22Rv1 (cell line): ENCODE data around the gene GABPB1.
"Not testable (repeated sequence)": the region's sequence is repeated elsewhere in the genome, so short reads cannot be mapped to it uniquely, and the experiment has no call there.

Experiments
- H3K27ac ChIP-seq: fragments of 450-650 bp; 2 replicates; pipeline ENCODE4 v1.5.1; 2017
- CTCF ChIP-seq: fragments of 450-650 bp; IDR thresholded peaks from 2 replicates; pipeline ENCODE4 v1.5.1; 2017; ENCODE audit warnings: mild to moderate bottlenecking
- ZFX ChIP-seq: fragments of 450-650 bp; IDR thresholded peaks from 2 replicates; pipeline ENCODE4 v1.6.1; 2017; ENCODE audit warnings: antibody characterized with exemption, borderline replicate concordance

GABPB1 gene

GRCh38 chr15:50377867-50378751 is 23.1 kb upstream of the GABPB1 start:
- no peak for TF ChIP-seq ZFX
- no peak for TF ChIP-seq CTCF
- H3K27ac ChIP-seq, result no peak overlapping the region

GRCh38 chr15:50369564-50369963 is 14.6 kb upstream of the GABPB1 start:
- H3K27ac ChIP-seq, result not testable (repeated sequence)

DNA sequence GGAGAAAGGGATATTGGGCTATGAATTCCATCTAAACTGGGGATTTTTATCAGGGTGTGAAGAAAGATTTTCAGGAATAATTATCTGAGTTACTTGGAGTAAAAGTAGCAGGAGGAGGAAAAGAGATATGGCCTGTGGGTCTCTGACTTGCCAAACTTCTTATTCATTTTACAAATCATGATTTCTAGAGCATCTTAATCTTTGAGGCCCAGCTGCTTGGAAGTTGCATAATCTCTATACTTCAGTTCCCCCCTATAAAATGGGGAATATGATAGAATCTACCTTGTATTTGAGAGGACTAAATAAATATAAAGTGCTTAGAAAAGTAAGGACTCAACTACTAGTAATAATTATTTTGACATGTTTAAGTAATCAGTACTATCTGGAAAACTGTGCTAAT is 11.0 kb upstream of the GABPB1 start:
- TF ChIP-seq CTCF, result no peak
- TF ChIP-seq ZFX, result no peak
- no peak overlapping the region for H3K27ac ChIP-seq

GRCh38 chr15:50365570-50365969 is 10.6 kb upstream of the GABPB1 start:
- TF ChIP-seq CTCF, result no peak
- TF ChIP-seq ZFX, result no peak
- H3K27ac ChIP-seq, result no peak overlapping the region

DNA sequence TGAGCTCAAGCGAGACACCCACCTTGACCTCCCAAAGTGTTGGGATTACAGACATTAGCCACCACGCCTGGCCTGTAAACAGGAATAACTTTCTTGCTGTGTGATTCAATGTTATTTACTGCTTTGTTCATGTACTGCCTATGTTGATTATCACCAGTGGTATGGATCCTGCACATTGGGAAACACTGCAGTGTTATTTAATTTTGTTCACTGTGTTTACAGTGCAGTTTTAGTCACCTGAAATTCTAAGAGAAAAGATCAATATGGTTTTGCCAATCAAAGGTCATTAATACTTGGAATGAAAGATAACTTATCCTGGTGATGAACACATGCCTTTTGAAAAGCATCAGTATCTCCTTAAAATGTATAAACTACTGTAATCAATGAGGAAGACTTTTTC is 8.6 kb upstream of the GABPB1 start:
- no peak overlapping the region for H3K27ac ChIP-seq
- TF ChIP-seq CTCF (no peak), ZFX (no peak)

DNA sequence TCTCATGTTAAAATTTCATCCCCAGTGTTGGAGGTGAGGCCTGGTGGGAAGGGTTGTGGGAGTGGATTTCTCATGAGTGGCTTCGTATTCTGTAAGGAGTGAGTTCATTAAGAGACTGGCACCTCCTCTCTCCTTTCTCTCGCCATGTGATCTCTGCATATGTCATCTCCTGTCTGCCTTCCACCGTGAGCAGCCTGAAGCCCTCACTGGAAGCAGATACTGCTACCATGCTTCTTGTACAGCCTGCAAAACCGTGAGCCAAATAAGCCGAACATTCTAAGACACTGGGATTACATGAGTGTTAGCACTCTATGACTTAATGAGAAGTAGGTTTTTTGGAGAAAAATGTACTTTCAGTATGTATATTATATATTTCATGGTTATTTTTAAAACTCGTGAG is 6.8 kb upstream of the GABPB1 start:
- H3K27ac ChIP-seq, result no peak overlapping the region
- TF ChIP-seq ZFX (no peak), CTCF (no peak)

GRCh38 chr15:50358845-50359244 is 3.8 kb upstream of the GABPB1 start:
- no peak overlapping the region for H3K27ac ChIP-seq
- TF ChIP-seq ZFX (no peak), CTCF (peak; percentile 43)
